Stimulated activated naive CD8-positive, alpha-beta T cell treated with anti-CD3 and anti-CD28 coated beads, Interleukin-15, Interleukin-2, amounts not matched to agents 100 ng/mL and 50 ng/mL, for 24 hours (primary cell): ENCODE results near the gene WDR76.

Source experiments
- H3K27ac Mint-ChIP-seq: one replicate; pipeline ENCODE4 v1.8.0; 2021; ENCODE audit warnings: mild to moderate bottlenecking, mixed read lengths
- H3K27me3 Mint-ChIP-seq: one replicate; pipeline ENCODE4 v1.8.0; 2021; ENCODE audit warnings: mixed read lengths
- H3K36me3 Mint-ChIP-seq: one replicate; pipeline ENCODE4 v1.8.0; 2021; ENCODE audit warnings: low read depth, mixed read lengths
- H3K4me1 Mint-ChIP-seq: one replicate; pipeline ENCODE4 v1.8.0; 2021; ENCODE audit warnings: low read depth, mixed read lengths
- H3K4me3 Mint-ChIP-seq: one replicate; pipeline ENCODE4 v1.8.0; 2021; ENCODE audit warnings: mild to moderate bottlenecking, mixed read lengths
- H3K9me3 Mint-ChIP-seq: one replicate; pipeline ENCODE4 v1.8.0; 2021; ENCODE audit warnings: mixed read lengths

WDR76 gene

DNA sequence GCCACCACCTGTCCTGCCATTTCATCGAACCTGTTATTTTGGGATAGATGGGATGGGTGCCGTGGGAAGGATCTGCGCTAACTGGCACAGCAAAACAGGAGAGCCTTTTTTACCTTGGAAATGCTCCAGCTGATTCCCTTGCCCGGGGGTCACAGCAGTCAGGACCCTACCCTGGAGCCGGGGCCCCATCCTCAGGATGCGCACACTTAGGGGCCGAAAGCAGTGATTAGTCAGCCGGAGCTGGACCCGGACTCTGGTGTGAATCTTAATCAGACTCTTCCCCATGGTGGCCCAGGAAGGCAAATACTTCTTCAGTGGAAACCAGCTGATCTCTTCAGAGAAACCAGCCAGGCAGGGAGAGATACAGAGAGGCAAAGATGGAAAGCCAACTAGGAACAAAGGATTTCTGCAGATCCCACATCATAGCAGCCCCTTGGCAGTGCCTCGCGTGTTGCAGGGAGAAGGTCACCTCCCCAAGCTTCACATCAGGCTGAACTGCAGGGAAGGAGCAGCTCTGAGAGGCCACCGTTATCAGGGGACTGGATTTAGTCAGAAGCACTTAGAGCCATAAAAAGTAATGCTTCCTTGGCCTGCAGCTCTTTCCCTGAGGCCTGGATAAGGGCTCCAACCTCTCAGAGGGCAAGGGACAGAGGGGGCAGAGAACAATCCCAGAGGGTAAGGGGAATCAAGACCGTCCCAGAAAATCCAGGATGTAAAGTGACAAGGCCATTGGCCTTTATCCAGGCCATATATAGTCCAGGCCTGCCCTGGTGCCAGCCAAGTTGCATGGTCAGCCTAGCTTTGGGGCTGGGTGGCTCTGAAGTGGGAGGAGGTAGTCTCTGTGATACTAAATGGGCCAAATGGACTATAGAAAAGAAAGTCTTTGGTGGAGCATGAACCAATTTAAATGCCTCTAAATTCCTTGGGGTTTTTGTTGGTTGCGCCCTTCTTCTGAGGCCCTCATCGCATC is 52.9 kb downstream of the WDR76 start:
- Mint-ChIP-seq H3K27ac (no peak overlapping the region), H3K9me3 (no peaks in the 10 kb centered on the region), H3K27me3 (no peaks in the 10 kb centered on the region), H3K4me3 (no peak overlapping the region), H3K36me3 (peaks cover 57% of the 10 kb centered on the region), H3K4me1 (no peaks in the 10 kb centered on the region)

- H3K36me3 Mint-ChIP-seq, result peaks cover 57% of the 10 kb centered on the region
- no peaks in the 10 kb centered on the region for H3K27me3 Mint-ChIP-seq
- H3K4me3 Mint-ChIP-seq, result no peak overlapping the region
- no peaks in the 10 kb centered on the region for H3K9me3 Mint-ChIP-seq
- H3K27ac Mint-ChIP-seq, result no peak overlapping the region
- H3K4me1 Mint-ChIP-seq, result no peaks in the 10 kb centered on the region
These were observed 53.8 kb downstream of the WDR76 start for GRCh38 chr15:43880406-43881194.

GRCh38 chr15:43881245-43881644 is 54.4 kb downstream of the WDR76 start:
- H3K27ac Mint-ChIP-seq, result no peak overlapping the region
- H3K27me3 Mint-ChIP-seq, result no peaks in the 10 kb centered on the region

GRCh38 chr15:43881944-43882343 is 55.1 kb downstream of the WDR76 start:
- peaks cover 54% of the 10 kb centered on the region for H3K36me3 Mint-ChIP-seq
- no peaks in the 10 kb centered on the region for H3K9me3 Mint-ChIP-seq
- no peak overlapping the region for H3K4me3 Mint-ChIP-seq
- H3K4me1 Mint-ChIP-seq, result peaks cover 6% of the 10 kb centered on the region
- H3K27ac Mint-ChIP-seq, result no peak overlapping the region
- no peaks in the 10 kb centered on the region for H3K27me3 Mint-ChIP-seq

More at GRCh38 chr15:43881245-43881644, 54.4 kb downstream of the WDR76 start:
- Mint-ChIP-seq H3K36me3 (peaks cover 54% of the 10 kb centered on the region), H3K4me1 (no peaks in the 10 kb centered on the region), H3K9me3 (no peaks in the 10 kb centered on the region), H3K4me3 (no peak overlapping the region)

DNA sequence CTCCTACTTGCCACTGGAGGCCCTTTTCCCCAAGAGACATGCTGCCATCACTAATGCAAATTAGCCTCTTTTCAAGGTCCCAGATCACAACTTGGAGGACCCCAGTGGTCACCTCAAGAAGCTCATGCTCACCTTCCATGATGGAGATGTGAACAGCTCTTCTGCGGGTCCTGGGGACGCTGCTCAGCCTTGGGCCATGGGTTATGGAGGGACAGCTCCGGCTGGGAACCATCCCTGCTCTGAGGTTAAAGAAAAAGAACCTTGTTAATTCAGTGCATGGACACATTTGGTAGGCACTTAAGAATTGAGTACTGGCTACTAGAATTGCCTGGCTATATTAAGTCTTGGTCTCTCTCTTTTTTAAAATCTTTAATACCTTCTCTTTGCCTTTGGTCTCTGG is 56.8 kb downstream of the WDR76 start:
- Mint-ChIP-seq H3K36me3 (peaks cover 43% of the 10 kb centered on the region), H3K9me3 (no peaks in the 10 kb centered on the region), H3K27me3 (no peaks in the 10 kb centered on the region), H3K4me3 (no peak overlapping the region), H3K4me1 (peaks cover 9% of the 10 kb centered on the region), H3K27ac (no peak overlapping the region)

- Mint-ChIP-seq H3K36me3 (peaks cover 30% of the 10 kb centered on the region), H3K9me3 (no peaks in the 10 kb centered on the region), H3K27ac (peak overlapping the region; percentile 68), H3K4me3 (no peak overlapping the region), H3K27me3 (no peaks in the 10 kb centered on the region), H3K4me1 (peaks cover 9% of the 10 kb centered on the region)
These were observed 59.8 kb downstream of the WDR76 start for GRCh38 chr15:43886558-43886957.

- H3K27me3 Mint-ChIP-seq, result no peaks in the 10 kb centered on the region
- H3K36me3 Mint-ChIP-seq, result peaks cover 23% of the 10 kb centered on the region
- H3K4me3 Mint-ChIP-seq, result no peak overlapping the region
- H3K27ac Mint-ChIP-seq, result no peak overlapping the region
- H3K9me3 Mint-ChIP-seq, result no peaks in the 10 kb centered on the region
- H3K4me1 Mint-ChIP-seq, result peaks cover 9% of the 10 kb centered on the region
These were observed 61.1 kb downstream of the WDR76 start for GRCh38 chr15:43887901-43888300.

- Mint-ChIP-seq H3K27me3 (no peaks in the 10 kb centered on the region), H3K9me3 (no peaks in the 10 kb centered on the region), H3K36me3 (peaks cover 14% of the 10 kb centered on the region), H3K4me3 (no peak overlapping the region), H3K27ac (no peak overlapping the region), H3K4me1 (peaks cover 9% of the 10 kb centered on the region)
These were observed 62.2 kb downstream of the WDR76 start for GRCh38 chr15:43889042-43889441.

GRCh38 chr15:43893956-43894355 is 67.2 kb downstream of the WDR76 start:
- peaks cover 10% of the 10 kb centered on the region for H3K36me3 Mint-ChIP-seq
- no peak overlapping the region for H3K4me3 Mint-ChIP-seq
- H3K27ac Mint-ChIP-seq, result no peak overlapping the region
- H3K27me3 Mint-ChIP-seq, result no peaks in the 10 kb centered on the region
- H3K4me1 Mint-ChIP-seq, result no peaks in the 10 kb centered on the region
- no peaks in the 10 kb centered on the region for H3K9me3 Mint-ChIP-seq

DNA sequence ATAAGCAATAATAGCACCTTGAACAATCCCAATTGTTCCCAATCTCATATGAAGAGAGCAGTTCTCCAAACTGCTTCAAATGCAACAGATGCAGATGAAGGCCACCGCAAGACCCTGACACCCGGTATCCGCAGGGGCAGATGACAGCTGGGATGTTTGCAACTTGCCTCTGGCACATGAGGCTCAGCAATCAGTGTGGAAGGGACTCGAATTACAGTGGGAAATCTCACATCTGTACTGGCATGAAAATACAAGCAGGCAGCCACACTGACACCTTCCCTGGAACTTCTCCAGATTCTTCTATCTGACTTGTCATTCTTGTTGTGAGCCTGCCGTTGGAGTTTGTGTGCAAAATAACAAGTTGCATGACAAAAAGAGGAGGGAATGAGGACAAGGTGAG is 68.8 kb downstream of the WDR76 start:
- H3K9me3 Mint-ChIP-seq, result no peaks in the 10 kb centered on the region

GRCh38 chr15:43896543-43896942 is 69.7 kb downstream of the WDR76 start:
- Mint-ChIP-seq H3K27me3 (no peaks in the 10 kb centered on the region), H3K9me3 (no peaks in the 10 kb centered on the region), H3K27ac (no peak overlapping the region), H3K4me1 (no peaks in the 10 kb centered on the region), H3K36me3 (peaks cover 5% of the 10 kb centered on the region), H3K4me3 (no peak overlapping the region)

More for the DNA sequence above, 68.8 kb downstream of the WDR76 start:
- H3K27me3 Mint-ChIP-seq, result no peaks in the 10 kb centered on the region
- H3K27ac Mint-ChIP-seq, result no peak overlapping the region
- no peak overlapping the region for H3K4me3 Mint-ChIP-seq
- H3K4me1 Mint-ChIP-seq, result no peaks in the 10 kb centered on the region
- H3K36me3 Mint-ChIP-seq, result peaks cover 5% of the 10 kb centered on the region

GRCh38 chr15:43898891-43899290 is 72.1 kb downstream of the WDR76 start:
- Mint-ChIP-seq H3K27ac (no peak overlapping the region), H3K27me3 (no peaks in the 10 kb centered on the region), H3K36me3 (no peaks in the 10 kb centered on the region), H3K4me1 (peaks cover 2% of the 10 kb centered on the region), H3K9me3 (no peaks in the 10 kb centered on the region), H3K4me3 (no peak overlapping the region)

DNA sequence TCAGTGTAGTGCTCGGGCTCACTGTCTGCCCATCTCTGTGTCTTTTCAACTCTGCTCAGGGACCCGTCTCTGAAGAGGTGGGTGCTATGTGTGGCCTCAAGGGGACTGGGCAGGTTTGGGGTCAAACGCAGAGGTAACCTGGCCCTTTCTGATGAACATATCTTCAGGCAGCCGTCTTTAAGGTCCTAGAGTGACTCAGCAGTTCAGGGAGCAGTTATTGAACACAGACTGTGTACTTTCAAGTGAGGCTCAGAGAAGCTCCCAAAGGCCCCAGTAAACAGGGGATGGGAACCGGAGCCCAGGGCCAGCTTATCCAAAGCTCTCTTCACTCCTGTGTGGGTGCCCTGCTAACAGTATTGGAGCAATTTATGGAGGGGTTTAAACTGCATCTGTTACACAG is 73.1 kb downstream of the WDR76 start:
- H3K4me1 Mint-ChIP-seq, result peaks cover 3% of the 10 kb centered on the region
- H3K27me3 Mint-ChIP-seq, result no peaks in the 10 kb centered on the region
- no peaks in the 10 kb centered on the region for H3K9me3 Mint-ChIP-seq
- H3K4me3 Mint-ChIP-seq, result no peak overlapping the region
- H3K36me3 Mint-ChIP-seq, result no peaks in the 10 kb centered on the region
- no peak overlapping the region for H3K27ac Mint-ChIP-seq

DNA sequence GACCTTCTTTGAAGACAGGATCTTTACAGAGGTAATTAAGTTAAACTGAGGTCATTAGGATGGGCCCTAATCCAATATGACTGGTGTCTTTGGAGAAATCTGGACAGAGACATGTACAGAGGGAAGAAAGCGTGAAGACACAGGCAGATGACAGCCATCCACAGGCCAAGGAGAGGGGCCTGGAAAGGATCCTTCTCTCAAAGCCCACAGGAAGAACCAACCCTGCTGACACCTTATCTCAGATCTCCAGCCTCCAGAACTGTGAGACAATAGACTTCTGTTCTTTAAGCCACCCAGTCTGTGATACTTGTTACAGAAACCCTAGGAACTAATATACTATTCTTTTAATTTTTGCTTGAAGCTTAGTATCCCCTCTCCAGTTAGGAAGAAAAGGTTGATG is 74.2 kb downstream of the WDR76 start:
- Mint-ChIP-seq H3K27me3 (no peaks in the 10 kb centered on the region), H3K27ac (no peak overlapping the region), H3K9me3 (no peaks in the 10 kb centered on the region), H3K4me1 (peaks cover 3% of the 10 kb centered on the region), H3K36me3 (no peaks in the 10 kb centered on the region), H3K4me3 (no peak overlapping the region)

DNA sequence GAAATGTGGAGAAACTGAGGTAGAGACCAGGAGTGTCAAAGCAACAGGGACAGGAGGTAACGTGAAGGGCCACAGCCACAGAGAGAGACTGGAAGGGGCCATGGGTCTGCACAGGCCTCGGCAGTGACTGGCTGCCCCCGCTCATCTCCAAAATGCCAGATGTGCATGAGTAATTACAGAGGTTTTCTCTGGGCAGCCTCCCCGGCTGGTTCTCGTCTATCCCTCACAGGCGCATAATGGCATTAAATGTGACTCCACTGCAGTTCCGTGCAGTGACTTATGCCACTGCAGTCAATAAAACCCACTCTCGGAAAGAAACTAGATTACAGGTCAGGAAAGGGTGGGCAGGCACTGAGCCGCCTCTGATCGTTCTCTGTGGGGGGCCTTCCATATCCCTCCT is 74.7 kb downstream of the WDR76 start:
- Mint-ChIP-seq H3K4me3 (no peak overlapping the region), H3K9me3 (no peaks in the 10 kb centered on the region), H3K27me3 (no peaks in the 10 kb centered on the region), H3K4me1 (peaks cover 3% of the 10 kb centered on the region), H3K36me3 (no peaks in the 10 kb centered on the region), H3K27ac (no peak overlapping the region)
